Glutamatergic neuron (in vitro differentiated cells): ENCODE measurements around the gene STAMBP. TPM values are rescaled to one million over a fixed set of nuclear protein-coding genes. Genes with fewer than 3 reads are reported as not detected.

Experiments used
- DNase-seq: peaks from one replicate; pipeline ENCODE4 v3.0.0; 2022
- H3K27ac Mint-ChIP-seq: one replicate; pipeline ENCODE4 v1.8.0; 2020; ENCODE audit warnings: mild to moderate bottlenecking, mixed read lengths, inconsistent platforms; ENCODE audit not compliant: unreplicated experiment
- H3K27me3 Mint-ChIP-seq: one replicate; pipeline ENCODE4 v1.8.0; 2020; ENCODE audit warnings: mild to moderate bottlenecking, moderate library complexity, mixed read lengths, inconsistent platforms; ENCODE audit not compliant: unreplicated experiment
- H3K36me3 Mint-ChIP-seq: one replicate; pipeline ENCODE4 v1.8.0; 2020; ENCODE audit warnings: mild to moderate bottlenecking, mixed read lengths, inconsistent platforms; ENCODE audit not compliant: unreplicated experiment
- H3K4me1 Mint-ChIP-seq: one replicate; pipeline ENCODE4 v1.8.0; 2020; ENCODE audit warnings: mild to moderate bottlenecking, low read depth, mixed read lengths, inconsistent platforms; ENCODE audit not compliant: unreplicated experiment
- H3K4me3 Mint-ChIP-seq: one replicate; pipeline ENCODE4 v1.8.0; 2020; ENCODE audit warnings: mild to moderate bottlenecking, mixed read lengths, inconsistent platforms; ENCODE audit not compliant: unreplicated experiment
- H3K9me3 Mint-ChIP-seq: one replicate; pipeline ENCODE4 v1.8.0; 2020; ENCODE audit warnings: mild to moderate bottlenecking, moderate library complexity, mixed read lengths, inconsistent platforms; ENCODE audit not compliant: unreplicated experiment
- CTCF ChIP-seq: fragments of 200-600 bp; sonication (generic); IDR thresholded peaks from one replicate; pipeline ENCODE4 v1.5.0; 2021; ENCODE audit not compliant: partially characterized antibody, unreplicated experiment
- total RNA-seq: library from RNA; stranded (reverse); fragmentation: NEBNext Ultra II Directional; extraction: Animal tissue kit (Norgen Biotek cat#: 25700); gene quantifications from one replicate; pipeline ENCODE4 v1.2.1, GENCODE V29; 2021; ENCODE audit not compliant: unreplicated experiment

The STAMBP gene
- total RNA-seq, 1 donor from 2014 or later = 48.9 TPM

- Mint-ChIP-seq H3K4me3 (no peak overlapping the region), H3K36me3 (no peaks in the 10 kb centered on the region), H3K27ac (no peak overlapping the region), H3K9me3 (no peaks in the 10 kb centered on the region), H3K27me3 (peaks cover 2% of the 10 kb centered on the region), H3K4me1 (peaks cover 3% of the 10 kb centered on the region)
- no peak for TF ChIP-seq CTCF
- DNase-seq = no peak
Observed at GRCh38 chr2:73910873-73911547, 82.2 kb downstream of the STAMBP start.

GRCh38 chr2:73911548-73912208 is 82.9 kb downstream of the STAMBP start:
- no peak for DNase-seq
- no peaks in the 10 kb centered on the region for H3K9me3 Mint-ChIP-seq
- H3K27me3 Mint-ChIP-seq = peaks cover 2% of the 10 kb centered on the region
- H3K4me1 Mint-ChIP-seq = peaks cover 3% of the 10 kb centered on the region
- H3K36me3 Mint-ChIP-seq = no peaks in the 10 kb centered on the region
- H3K4me3 Mint-ChIP-seq = no peak overlapping the region
- TF ChIP-seq CTCF = no peak
- no peak overlapping the region for H3K27ac Mint-ChIP-seq

GRCh38 chr2:73913414-73914054 is 84.8 kb downstream of the STAMBP start:
- no peaks in the 10 kb centered on the region for H3K27me3 Mint-ChIP-seq

GRCh38 chr2:73914667-73915066 is 85.9 kb downstream of the STAMBP start:
- Mint-ChIP-seq H3K27ac (no peak overlapping the region), H3K36me3 (no peaks in the 10 kb centered on the region), H3K9me3 (no peaks in the 10 kb centered on the region), H3K27me3 (no peaks in the 10 kb centered on the region), H3K4me1 (no peaks in the 10 kb centered on the region), H3K4me3 (no peak overlapping the region)
- TF ChIP-seq CTCF = no peak
- no peak for DNase-seq

More at GRCh38 chr2:73913414-73914054, 84.8 kb downstream of the STAMBP start:
- Mint-ChIP-seq H3K4me3 (no peak overlapping the region), H3K27ac (no peak overlapping the region), H3K4me1 (no peaks in the 10 kb centered on the region), H3K9me3 (no peaks in the 10 kb centered on the region), H3K36me3 (no peaks in the 10 kb centered on the region)
- no peak for TF ChIP-seq CTCF
- no peak for DNase-seq

GRCh38 chr2:73915437-73915993 is 86.8 kb downstream of the STAMBP start:
- H3K4me3 Mint-ChIP-seq = no peak overlapping the region
- H3K36me3 Mint-ChIP-seq = no peaks in the 10 kb centered on the region
- no peaks in the 10 kb centered on the region for H3K9me3 Mint-ChIP-seq
- H3K27me3 Mint-ChIP-seq = no peaks in the 10 kb centered on the region
- TF ChIP-seq CTCF = no peak
- no peak for DNase-seq
- H3K4me1 Mint-ChIP-seq = no peaks in the 10 kb centered on the region
- H3K27ac Mint-ChIP-seq = no peak overlapping the region
